Thoracic aorta (tissue), 2 donors: ENCODE data around the gene LTO1. TPM values are rescaled to one million over a fixed set of nuclear protein-coding genes. Genes with fewer than 3 reads are reported as not detected.

Experiments
- ATAC-seq: fragments of 150-250 bp; one replicate; pipeline ENCODE4 v1.8.0; 2017; ENCODE audit warnings: low read depth; ENCODE audit not compliant: insufficient number of reproducible peaks, low FRiP score
- DNase-seq: peaks from one replicate; pipeline ENCODE4 v3.0.0-alpha.2; 2020; ENCODE audit warnings: low spot score
- H3K27ac ChIP-seq, 2 donors: fragments of 200-600 bp; sonication (generic); 1 replicate in 1 of 2; 2 replicates in 1 of 2; pipeline ENCODE4 v1.5.1; 2016; ENCODE audit warnings: mild to moderate bottlenecking in 2 of 2, moderate library complexity in 2 of 2
- H3K27me3 ChIP-seq: fragments of 200-600 bp; sonication (generic); replicated peaks from 2 replicates; pipeline ENCODE4 v1.6.0; 2016; ENCODE audit warnings: mild to moderate bottlenecking; ENCODE audit not compliant: insufficient read depth
- H3K36me3 ChIP-seq: fragments of 200-600 bp; sonication (generic); one replicate; pipeline ENCODE4 v1.5.1; 2016
- H3K4me1 ChIP-seq, 2 donors: fragments of 200-600 bp; sonication (generic); 1 replicate in 1 of 2; 2 replicates in 1 of 2; pipeline versions ENCODE4 v1.5.1 to v1.6.0; 2016; ENCODE audit warnings: low read depth in 2 of 2, mild to moderate bottlenecking in 1 of 2; ENCODE audit not compliant: control insufficient read depth in 1 of 2
- H3K4me3 ChIP-seq: fragments of 200-600 bp; sonication (generic); 2 replicates; pipeline ENCODE4 v1.5.1; 2016; ENCODE audit warnings: mild to moderate bottlenecking
- H3K9me3 ChIP-seq: fragments of 200-600 bp; sonication (generic); 2 replicates; pipeline ENCODE4 v1.5.1; 2016
- CTCF ChIP-seq: fragments of 200-600 bp; sonication (generic); IDR thresholded peaks from one replicate; pipeline ENCODE4 v1.5.1; 2019; ENCODE audit warnings: antibody characterized with exemption
- total RNA-seq, 2 donors: library from RNA; depleted of rRNA; stranded (reverse); fragments of >200 nt; gene quantifications; one replicate each; pipeline versions ENCODE4 v1.1.0 to v1.2.3, GENCODE V29; 2016

The LTO1 gene
- total RNA-seq, 2 donors from 2014 or later = 23.6 to 43.5 TPM

- Histone ChIP-seq H3K27ac (no peak overlapping the region), H3K4me3 (no peak overlapping the region), H3K27me3 (no peaks in the 10 kb centered on the region), H3K9me3 (no peaks in the 10 kb centered on the region), H3K36me3 (no peaks in the 10 kb centered on the region), H3K4me1 (peaks cover 17 to 32% of the 10 kb centered on the region in 2 donors)
- DNase-seq = no peak
- ATAC-seq = no peak
- no peak for TF ChIP-seq CTCF
Observed at GRCh38 chr11:69634069-69634468, 41.1 kb downstream of the LTO1 start.

- Histone ChIP-seq H3K27me3 (no peaks in the 10 kb centered on the region), H3K36me3 (no peaks in the 10 kb centered on the region), H3K4me1 (peaks cover 15 to 22% of the 10 kb centered on the region in 2 donors), H3K4me3 (no peak overlapping the region), H3K27ac (no peak overlapping the region), H3K9me3 (no peaks in the 10 kb centered on the region)
- ATAC-seq (no peak), DNase-seq (no peak)
- TF ChIP-seq CTCF = no peak
Observed at GRCh38 chr11:69632900-69633299, 42.3 kb downstream of the LTO1 start.

GRCh38 chr11:69630424-69630823 lies 44.7 kb downstream of the LTO1 start:
- ATAC-seq = no peak
- Histone ChIP-seq H3K4me3 (no peak overlapping the region), H3K27ac (no peak overlapping the region), H3K36me3 (no peaks in the 10 kb centered on the region), H3K27me3 (no peaks in the 10 kb centered on the region), H3K9me3 (no peaks in the 10 kb centered on the region), H3K4me1 (no peaks in the 10 kb centered on the region)
- DNase-seq = no peak
- TF ChIP-seq CTCF = no peak

- Histone ChIP-seq H3K27me3 (no peaks in the 10 kb centered on the region), H3K27ac (no peak overlapping the region), H3K4me3 (no peak overlapping the region), H3K36me3 (no peaks in the 10 kb centered on the region), H3K4me1 (no peaks in the 10 kb centered on the region), H3K9me3 (no peaks in the 10 kb centered on the region)
- ATAC-seq (no peak), DNase-seq (no peak)
- no peak for TF ChIP-seq CTCF
Observed at GRCh38 chr11:69630017-69630416, 45.1 kb downstream of the LTO1 start.

- Histone ChIP-seq H3K36me3 (no peaks in the 10 kb centered on the region), H3K4me3 (no peak overlapping the region), H3K27ac (no peak overlapping the region), H3K4me1 (no peaks in the 10 kb centered on the region), H3K9me3 (no peaks in the 10 kb centered on the region), H3K27me3 (no peaks in the 10 kb centered on the region)
- DNase-seq (no peak), ATAC-seq (no peak)
- TF ChIP-seq CTCF = no peak
Observed at GRCh38 chr11:69627551-69627950, 47.6 kb downstream of the LTO1 start.
